T-helper 2 cell treated with Interferon-gamma antibody and Interleukin-4, amounts not matched to agents 5 μg/mL and 100 μg/mL, for 36 hours (primary cell): ENCODE results near the gene UQCC2.

Experiments
- DNase-seq: peaks from one replicate; pipeline ENCODE4 v3.0.0; 2021; ENCODE audit warnings: low spot score
- H3K27ac Mint-ChIP-seq: one replicate; pipeline ENCODE4 v1.8.0; 2021; ENCODE audit warnings: mild to moderate bottlenecking, mixed read lengths
- H3K27me3 Mint-ChIP-seq: one replicate; pipeline ENCODE4 v1.8.0; 2021; ENCODE audit warnings: low read depth, mixed read lengths
- H3K36me3 Mint-ChIP-seq: one replicate; pipeline ENCODE4 v1.8.0; 2021; ENCODE audit warnings: low read depth, mixed read lengths
- H3K4me1 Mint-ChIP-seq: one replicate; pipeline ENCODE4 v1.8.0; 2021; ENCODE audit warnings: low read depth, mixed read lengths
- H3K4me3 Mint-ChIP-seq: one replicate; pipeline ENCODE4 v1.8.0; 2022; ENCODE audit warnings: mild to moderate bottlenecking, moderate library complexity, mixed read lengths
- H3K9me3 Mint-ChIP-seq: one replicate; pipeline ENCODE4 v1.8.0; 2021; ENCODE audit warnings: mixed read lengths

Gene UQCC2

DNA sequence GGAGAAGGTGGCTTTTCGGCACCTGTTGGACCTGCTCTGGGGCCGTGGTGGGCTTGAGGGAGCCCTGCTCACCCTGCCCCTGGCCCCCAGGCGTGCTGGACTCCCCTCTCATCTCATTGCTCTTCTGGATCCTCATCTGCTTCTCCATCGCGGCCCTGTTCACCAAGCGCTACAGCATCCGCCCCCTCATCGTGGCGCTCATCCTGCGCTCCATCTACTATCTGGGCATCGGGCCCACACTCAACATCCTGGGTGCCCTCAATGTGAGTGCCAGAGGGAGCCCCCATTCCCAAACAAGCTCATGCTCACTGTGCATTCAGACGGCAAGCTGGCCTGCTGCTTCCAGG, 22.4 kb downstream of the UQCC2 start:
- Mint-ChIP-seq H3K27me3 (no peaks in the 10 kb centered on the region), H3K4me3 (no peak overlapping the region), H3K9me3 (no peaks in the 10 kb centered on the region), H3K27ac (no peak overlapping the region), H3K4me1 (peaks cover 18% of the 10 kb centered on the region), H3K36me3 (peaks cover 54% of the 10 kb centered on the region)
- no peak for DNase-seq

DNA sequence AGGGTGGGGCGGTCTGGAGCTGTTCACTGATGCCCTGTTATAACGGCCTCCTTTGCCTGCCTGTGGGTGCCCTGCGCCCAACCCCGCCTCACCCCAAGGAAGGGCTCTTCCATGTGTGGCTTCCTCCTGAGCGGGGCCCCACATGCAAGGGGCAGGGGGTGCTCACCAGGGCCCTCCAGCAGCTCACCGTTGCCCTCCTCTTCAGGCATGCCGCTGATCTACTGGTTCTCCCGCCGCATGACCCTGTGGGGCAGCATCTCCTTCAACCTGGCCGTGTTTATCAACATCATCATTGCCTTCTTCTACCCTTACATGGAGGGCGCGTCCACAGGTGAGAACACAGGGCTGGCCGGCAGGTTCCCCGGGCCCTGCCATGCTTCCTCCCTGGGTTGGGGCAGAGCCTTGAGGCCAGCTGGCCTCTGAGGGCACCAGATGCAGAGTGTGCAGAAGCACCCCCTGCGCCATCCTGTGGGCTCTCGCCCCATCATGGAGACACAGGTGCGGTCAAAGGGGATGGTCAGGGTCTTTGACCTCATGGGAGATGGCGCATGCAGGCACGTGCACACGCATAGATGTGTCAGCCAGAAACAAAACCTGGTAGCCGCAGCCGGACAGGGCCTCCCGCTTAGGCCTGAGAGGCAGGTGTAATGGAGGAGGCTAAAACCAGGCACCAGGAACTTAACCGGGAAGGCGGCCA, 22.9 kb downstream of the UQCC2 start:
- Mint-ChIP-seq H3K9me3 (no peaks in the 10 kb centered on the region), H3K27ac (no peak overlapping the region), H3K4me1 (peaks cover 14% of the 10 kb centered on the region), H3K4me3 (no peak overlapping the region), H3K36me3 (peaks cover 55% of the 10 kb centered on the region), H3K27me3 (no peaks in the 10 kb centered on the region)
- no peak for DNase-seq

DNA sequence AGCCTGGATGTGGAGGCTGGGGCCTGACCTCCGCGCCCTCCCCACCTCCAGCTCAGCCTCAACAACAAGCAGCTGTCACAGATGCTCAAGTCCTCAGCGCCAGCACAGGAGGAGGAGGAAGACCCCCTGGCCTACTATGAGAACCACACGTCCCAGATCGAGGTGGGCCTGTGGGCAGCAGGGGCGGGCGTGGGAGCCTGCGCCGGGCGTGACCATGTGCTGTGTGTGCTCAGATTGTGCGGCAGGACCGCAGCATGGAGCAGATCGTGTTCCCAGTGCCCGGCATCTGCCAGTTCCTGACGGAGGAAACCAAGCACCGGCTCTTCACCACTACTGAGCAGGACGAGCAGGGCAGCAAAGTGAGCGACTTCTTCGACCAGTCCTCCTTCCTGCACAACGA, 23.5 kb downstream of the UQCC2 start:
- no peaks in the 10 kb centered on the region for H3K9me3 Mint-ChIP-seq
- peaks cover 13% of the 10 kb centered on the region for H3K4me1 Mint-ChIP-seq
- no peak overlapping the region for H3K27ac Mint-ChIP-seq
- peaks cover 58% of the 10 kb centered on the region for H3K36me3 Mint-ChIP-seq
- no peak for DNase-seq
- no peaks in the 10 kb centered on the region for H3K27me3 Mint-ChIP-seq
- no peak overlapping the region for H3K4me3 Mint-ChIP-seq

DNA sequence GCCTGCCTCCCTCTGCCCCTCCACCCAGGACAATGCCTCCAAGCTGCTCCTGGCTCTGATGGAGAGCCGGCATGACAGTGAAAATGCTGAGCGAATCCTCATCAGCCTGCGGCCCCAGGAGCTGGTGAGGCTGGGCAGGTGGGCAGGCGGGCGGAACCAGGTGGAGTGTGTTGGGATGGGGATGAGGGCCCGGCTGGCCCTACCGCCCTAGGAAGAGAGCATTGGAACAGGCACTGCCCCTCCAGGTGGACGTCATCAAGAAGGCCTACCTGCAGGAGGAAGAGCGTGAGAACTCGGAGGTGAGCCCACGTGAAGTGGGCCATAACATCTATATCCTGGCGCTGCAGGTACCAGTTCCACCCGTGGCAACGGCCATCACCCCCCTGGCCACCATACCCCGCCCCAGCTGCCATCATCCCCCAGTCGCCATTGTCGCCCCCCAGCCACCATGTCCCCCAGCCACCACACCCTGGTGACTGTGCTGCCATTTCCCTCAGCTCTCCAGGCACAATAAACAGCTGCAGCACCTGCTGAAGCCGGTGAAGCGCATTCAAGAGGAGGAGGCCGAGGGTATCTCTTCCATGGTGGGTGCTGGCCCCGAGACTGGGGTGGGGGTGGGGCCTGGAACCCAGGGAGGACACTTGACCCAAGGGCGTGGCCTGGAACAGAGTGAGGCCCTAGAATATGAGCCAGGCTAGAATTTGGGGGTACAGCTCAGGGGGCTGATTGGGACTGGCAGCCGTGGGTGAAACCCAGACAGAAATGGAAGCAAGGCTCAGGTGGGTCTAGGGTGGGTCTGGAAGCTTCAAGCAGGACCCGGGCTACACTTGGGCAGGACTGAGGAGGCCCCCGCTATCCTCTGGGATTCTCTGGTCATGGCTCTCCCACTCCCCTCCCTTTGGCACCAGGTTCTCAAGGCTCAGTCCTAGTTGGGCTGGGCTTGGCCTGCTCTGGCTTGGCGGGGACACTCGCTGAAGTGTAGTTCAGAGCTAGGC, 24.2 kb downstream of the UQCC2 start:
- no peak overlapping the region for H3K27ac Mint-ChIP-seq
- H3K9me3 Mint-ChIP-seq: no peaks in the 10 kb centered on the region

DNA sequence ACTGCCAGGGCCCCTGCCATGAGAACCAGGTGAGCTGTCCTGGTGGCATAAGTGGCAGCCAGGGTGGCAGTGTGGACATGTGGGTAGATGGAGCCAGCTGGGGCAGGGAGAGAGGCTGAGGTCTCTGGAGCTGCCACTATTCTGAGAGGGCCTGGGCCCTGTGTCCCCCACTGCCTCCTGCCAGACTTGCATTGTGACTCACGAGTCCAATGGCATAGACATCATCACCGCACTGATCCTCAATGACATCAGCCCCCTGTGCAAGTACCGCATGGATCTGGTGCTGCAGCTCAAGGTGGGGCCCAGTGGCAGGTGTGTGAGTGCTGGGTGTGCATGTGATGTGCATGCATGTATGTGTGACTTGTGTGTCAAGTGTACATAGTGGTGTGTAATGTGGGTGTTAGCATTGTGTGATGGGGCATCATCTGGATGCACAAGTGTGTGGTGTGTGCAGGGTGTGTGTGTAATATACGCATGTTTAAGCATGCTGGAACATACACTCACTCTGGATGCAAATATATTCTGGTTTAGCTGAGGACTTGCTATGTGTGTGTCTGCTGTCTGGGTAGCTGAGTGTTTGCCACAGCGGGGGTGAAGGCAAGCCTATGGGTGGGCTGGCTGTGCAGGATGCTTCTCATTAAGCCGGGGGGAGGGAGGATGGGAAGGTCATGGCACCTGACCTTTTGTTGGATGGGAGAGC, 25.1 kb downstream of the UQCC2 start:
- Mint-ChIP-seq H3K27me3 (no peaks in the 10 kb centered on the region), H3K9me3 (no peaks in the 10 kb centered on the region), H3K4me1 (peaks cover 7% of the 10 kb centered on the region), H3K36me3 (peaks cover 52% of the 10 kb centered on the region), H3K27ac (peak overlapping the region; percentile 71), H3K4me3 (no peak overlapping the region)
- DNase-seq: no peak

More for the DNA sequence above, 24.2 kb downstream of the UQCC2 start:
- no peak for DNase-seq
- no peak overlapping the region for H3K4me3 Mint-ChIP-seq
- peaks cover 9% of the 10 kb centered on the region for H3K4me1 Mint-ChIP-seq
- H3K27me3 Mint-ChIP-seq: no peaks in the 10 kb centered on the region
- H3K36me3 Mint-ChIP-seq: peaks cover 54% of the 10 kb centered on the region

DNA sequence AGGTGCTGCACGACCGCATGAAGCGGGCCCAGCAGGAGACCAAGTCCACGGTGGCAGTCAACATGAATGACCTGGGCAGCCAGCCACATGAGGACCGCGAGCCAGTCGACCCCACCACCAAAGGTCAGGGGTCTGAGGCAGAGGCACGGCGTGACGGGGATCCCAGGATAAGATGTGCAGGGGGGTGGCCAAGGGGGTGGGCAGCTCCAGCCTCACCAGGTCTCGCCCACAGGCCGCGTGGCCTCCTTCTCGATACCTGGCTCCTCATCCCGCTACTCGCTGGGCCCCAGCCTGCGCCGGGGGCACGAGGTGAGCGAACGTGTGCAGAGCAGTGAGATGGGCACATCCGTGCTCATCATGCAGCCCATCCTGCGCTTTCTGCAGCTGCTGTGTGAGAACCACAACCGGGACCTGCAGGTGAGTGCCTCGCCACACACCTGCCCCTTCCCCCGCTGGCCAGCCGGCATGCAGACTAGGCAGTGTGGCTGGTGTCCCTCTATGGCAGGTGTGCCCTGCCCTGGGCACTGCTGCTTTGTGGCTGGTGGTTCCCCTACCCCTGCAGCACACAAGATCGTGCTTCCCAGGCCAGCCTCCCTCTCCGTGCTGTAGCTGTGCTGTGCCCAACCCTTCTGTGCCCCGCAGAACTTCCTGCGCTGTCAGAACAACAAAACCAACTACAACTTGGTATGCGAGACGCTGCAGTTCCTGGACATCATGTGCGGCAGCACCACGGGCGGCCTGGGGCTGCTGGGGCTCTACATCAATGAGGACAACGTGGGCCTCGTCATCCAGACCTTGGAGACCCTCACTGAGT, 25.9 kb downstream of the UQCC2 start:
- no peaks in the 10 kb centered on the region for H3K9me3 Mint-ChIP-seq
- H3K27ac Mint-ChIP-seq: no peak overlapping the region
- peaks cover 7% of the 10 kb centered on the region for H3K4me1 Mint-ChIP-seq
- H3K36me3 Mint-ChIP-seq: peaks cover 50% of the 10 kb centered on the region
- DNase-seq: no peak
- H3K4me3 Mint-ChIP-seq: no peak overlapping the region
- H3K27me3 Mint-ChIP-seq: no peaks in the 10 kb centered on the region

GRCh38 chr6:33684983-33685382, 26.5 kb downstream of the UQCC2 start:
- H3K4me3 Mint-ChIP-seq: no peak overlapping the region
- DNase-seq: no peak
- H3K27me3 Mint-ChIP-seq: no peaks in the 10 kb centered on the region
- peaks cover 7% of the 10 kb centered on the region for H3K4me1 Mint-ChIP-seq
- H3K36me3 Mint-ChIP-seq: peaks cover 49% of the 10 kb centered on the region
- no peak overlapping the region for H3K27ac Mint-ChIP-seq
- no peaks in the 10 kb centered on the region for H3K9me3 Mint-ChIP-seq

- no peak overlapping the region for H3K4me3 Mint-ChIP-seq
- peaks cover 51% of the 10 kb centered on the region for H3K36me3 Mint-ChIP-seq
- no peak overlapping the region for H3K27ac Mint-ChIP-seq
- H3K4me1 Mint-ChIP-seq: peaks cover 7% of the 10 kb centered on the region
- H3K27me3 Mint-ChIP-seq: no peaks in the 10 kb centered on the region
- no peak for DNase-seq
- no peaks in the 10 kb centered on the region for H3K9me3 Mint-ChIP-seq
These were observed 27.0 kb downstream of the UQCC2 start for GRCh38 chr6:33684428-33684896.

DNA sequence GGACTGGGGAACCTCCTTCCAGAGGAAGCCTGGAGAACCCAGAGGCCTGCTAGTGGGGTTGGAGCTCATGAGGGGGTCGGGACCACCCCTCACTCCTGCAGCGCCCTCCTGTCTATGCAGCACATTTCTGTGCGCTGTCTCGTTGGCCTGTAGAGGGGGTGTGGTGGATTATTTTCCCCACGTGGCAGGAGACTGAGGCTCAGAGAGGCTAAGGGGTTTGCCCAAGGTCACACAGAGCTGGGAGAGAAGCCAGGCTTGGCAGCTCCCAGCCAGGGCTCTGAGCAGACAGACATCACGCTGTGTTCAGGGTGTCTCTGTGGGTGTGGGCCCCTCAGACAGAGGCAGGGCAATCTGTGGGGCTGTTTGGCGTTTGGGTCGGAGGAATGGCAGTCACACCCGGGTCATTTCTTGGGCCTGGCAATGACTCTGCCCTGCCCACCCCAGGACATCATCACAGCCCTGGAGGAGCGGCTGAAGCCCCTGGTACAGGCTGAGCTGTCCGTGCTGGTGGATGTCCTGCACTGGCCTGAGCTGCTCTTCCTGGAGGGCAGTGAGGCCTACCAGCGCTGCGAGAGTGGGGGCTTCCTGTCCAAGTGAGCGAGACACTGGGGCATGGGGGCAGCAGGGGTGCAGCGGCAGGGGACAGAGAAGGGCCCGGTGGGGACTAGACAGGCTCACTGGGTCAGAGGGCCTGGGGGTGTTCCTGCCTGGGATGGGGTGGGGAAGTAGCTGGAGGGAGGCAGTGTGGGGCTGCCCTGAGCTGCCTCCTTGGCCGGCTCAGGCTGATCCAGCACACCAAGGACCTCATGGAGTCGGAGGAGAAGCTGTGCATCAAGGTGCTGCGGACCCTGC, 27.7 kb downstream of the UQCC2 start:
- Mint-ChIP-seq H3K36me3 (peaks cover 51% of the 10 kb centered on the region), H3K4me3 (no peak overlapping the region), H3K4me1 (peaks cover 7% of the 10 kb centered on the region), H3K27me3 (no peaks in the 10 kb centered on the region), H3K9me3 (no peaks in the 10 kb centered on the region), H3K27ac (peak overlapping the region; percentile 23)
- no peak for DNase-seq

- Mint-ChIP-seq H3K9me3 (no peaks in the 10 kb centered on the region), H3K27ac (peak overlapping the region; percentile 31), H3K27me3 (no peaks in the 10 kb centered on the region), H3K4me3 (no peak overlapping the region), H3K36me3 (peaks cover 54% of the 10 kb centered on the region), H3K4me1 (peaks cover 7% of the 10 kb centered on the region)
- DNase-seq: peak; percentile 27
These were observed 28.4 kb downstream of the UQCC2 start for GRCh38 chr6:33683051-33683571.

DNA sequence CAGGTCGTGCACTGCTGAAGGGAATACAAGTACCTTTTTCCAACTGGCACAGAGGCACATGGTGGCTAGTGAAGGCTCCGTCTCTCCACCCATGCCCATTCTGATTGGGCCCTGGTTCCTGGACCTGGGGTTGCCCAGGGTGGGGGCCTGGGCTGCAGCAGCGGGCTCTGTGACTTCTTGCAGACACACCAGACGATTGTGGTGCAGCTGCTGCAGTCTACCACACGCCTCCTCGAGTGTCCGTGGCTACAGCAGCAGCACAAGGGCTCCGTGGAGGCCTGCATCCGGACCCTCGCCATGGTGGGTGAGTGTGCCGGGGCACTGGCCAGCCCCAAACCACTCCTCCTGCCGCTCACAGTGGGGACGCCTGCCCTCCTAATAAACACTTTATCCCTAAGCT, 29.2 kb downstream of the UQCC2 start:
- Mint-ChIP-seq H3K27me3 (no peaks in the 10 kb centered on the region), H3K4me1 (peaks cover 7% of the 10 kb centered on the region), H3K9me3 (no peaks in the 10 kb centered on the region), H3K36me3 (peaks cover 60% of the 10 kb centered on the region), H3K4me3 (no peak overlapping the region), H3K27ac (no peak overlapping the region)
- DNase-seq: no peak

DNA sequence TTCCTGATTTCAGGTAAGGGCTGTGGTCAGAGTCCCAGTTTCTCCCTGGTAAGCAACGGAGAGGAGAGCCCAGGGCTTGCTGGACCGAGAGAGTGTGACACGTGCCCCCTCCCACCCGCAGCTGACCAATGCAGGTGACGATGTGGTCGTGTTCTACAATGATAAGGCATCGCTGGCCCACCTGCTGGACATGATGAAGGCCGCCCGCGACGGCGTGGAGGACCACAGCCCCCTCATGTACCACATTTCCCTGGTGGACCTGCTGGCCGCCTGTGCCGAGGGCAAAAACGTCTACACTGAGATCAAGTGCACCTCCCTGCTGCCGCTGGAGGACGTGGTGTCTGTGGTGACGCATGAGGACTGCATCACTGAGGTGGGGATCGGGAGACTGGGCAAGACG, 31.7 kb downstream of the UQCC2 start:
- Mint-ChIP-seq H3K9me3 (no peaks in the 10 kb centered on the region), H3K4me3 (no peak overlapping the region), H3K27me3 (no peaks in the 10 kb centered on the region), H3K36me3 (peaks cover 48% of the 10 kb centered on the region), H3K27ac (no peak overlapping the region), H3K4me1 (peaks cover 7% of the 10 kb centered on the region)
- no peak for DNase-seq
